ENCODE data around the gene COIL. TPM values are rescaled to one million over a fixed set of nuclear protein-coding genes. Genes with fewer than 3 reads are reported as not detected.

Gene COIL
- total RNA-seq, 2 experiments from 2014 or later = 19.4 to 20.3 TPM

- Histone ChIP-seq H3K27ac (ENCODE audit: low read depth in 1 of 2, low read length in 2 of 2) (no peak overlapping the region), H3K36me3 (ENCODE audit: insufficient read depth, low read length) (no peaks in the 10 kb centered on the region), H3K9me3 (ENCODE audit: control insufficient read depth in 1 of 2, insufficient read depth in 1 of 2, low read length in 2 of 2) (no peaks in the 10 kb centered on the region), H3K4me1 (ENCODE audit: insufficient read depth, low read length) (peaks cover 16% of the 10 kb centered on the region), H3K4me3 (ENCODE audit: low read length) (no peak overlapping the region), H3K27me3 (ENCODE audit: control insufficient read depth in 1 of 2, insufficient read depth in 2 of 2, low read length in 2 of 2) (no peaks in the 10 kb centered on the region)
- DNase-seq (no peak), ATAC-seq (ENCODE audit: poor library complexity) (no peak)
- Mint-ChIP-seq H3K27me3 (peaks cover 8% of the 10 kb centered on the region), H3K36me3 (ENCODE audit: low read depth) (no peaks in the 10 kb centered on the region), H3K27ac (no peak overlapping the region), H3K9me3 (no peaks in the 10 kb centered on the region), H3K4me1 (ENCODE audit: low read depth) (peaks cover 13% of the 10 kb centered on the region), H3K4me3 (no peak overlapping the region)
- ChIA-PET CTCF (no interaction called here), POLR2A (no interaction called here)
- no peak for TF ChIP-seq CTCF (IDR thresholded peaks at IDR 0.05)
- intact Hi-C loops (cut with DNase I, micrococcal nuclease) = no loop called here
These were observed 13.2 kb upstream of the COIL start for GRCh38 chr17:56974055-56974454.

- H3K27me3 Mint-ChIP-seq = peaks cover 8% of the 10 kb centered on the region
- no peak overlapping the region for H3K27ac Mint-ChIP-seq
- H3K36me3 Mint-ChIP-seq (ENCODE audit: low read depth) = no peaks in the 10 kb centered on the region
- intact Hi-C loops (cut with DNase I, micrococcal nuclease) = no loop called here
- H3K4me3 Mint-ChIP-seq = no peak overlapping the region
- no peak overlapping the region for H3K27ac ChIP-seq (ENCODE audit: low read depth in 1 of 2, low read length in 2 of 2)
- ChIA-PET POLR2A (no interaction called here), CTCF (no interaction called here)
- H3K36me3 ChIP-seq (ENCODE audit: insufficient read depth, low read length) = no peaks in the 10 kb centered on the region
- TF ChIP-seq CTCF (IDR thresholded peaks at IDR 0.05) = no peak
- ATAC-seq (ENCODE audit: poor library complexity) = no peak
- no peaks in the 10 kb centered on the region for H3K27me3 ChIP-seq (ENCODE audit: control insufficient read depth in 1 of 2, insufficient read depth in 2 of 2, low read length in 2 of 2)
- no peaks in the 10 kb centered on the region for H3K9me3 ChIP-seq (ENCODE audit: control insufficient read depth in 1 of 2, insufficient read depth in 1 of 2, low read length in 2 of 2)
- H3K4me1 ChIP-seq (ENCODE audit: insufficient read depth, low read length) = peaks cover 10% of the 10 kb centered on the region
- H3K9me3 Mint-ChIP-seq = no peaks in the 10 kb centered on the region
- H3K4me1 Mint-ChIP-seq (ENCODE audit: low read depth) = peaks cover 7% of the 10 kb centered on the region
- no peak overlapping the region for H3K4me3 ChIP-seq (ENCODE audit: low read length)
- DNase-seq = no peak
These were observed 12.7 kb upstream of the COIL start for GRCh38 chr17:56973520-56973919.

- ATAC-seq (ENCODE audit: poor library complexity) (no peak), DNase-seq (no peak)
- Histone ChIP-seq H3K36me3 (ENCODE audit: insufficient read depth, low read length) (no peaks in the 10 kb centered on the region), H3K27ac (ENCODE audit: low read depth in 1 of 2, low read length in 2 of 2) (no peak overlapping the region), H3K9me3 (ENCODE audit: control insufficient read depth in 1 of 2, insufficient read depth in 1 of 2, low read length in 2 of 2) (no peaks in the 10 kb centered on the region), H3K27me3 (ENCODE audit: control insufficient read depth in 1 of 2, insufficient read depth in 2 of 2, low read length in 2 of 2) (no peaks in the 10 kb centered on the region), H3K4me1 (ENCODE audit: insufficient read depth, low read length) (peaks cover 4% of the 10 kb centered on the region), H3K4me3 (ENCODE audit: low read length) (no peak overlapping the region)
- H3K9me3 Mint-ChIP-seq = no peaks in the 10 kb centered on the region
- no peak overlapping the region for H3K27ac Mint-ChIP-seq
- H3K4me3 Mint-ChIP-seq = no peak overlapping the region
- H3K4me1 Mint-ChIP-seq (ENCODE audit: low read depth) = no peaks in the 10 kb centered on the region
- H3K27me3 Mint-ChIP-seq = peaks cover 8% of the 10 kb centered on the region
- POLR2A ChIA-PET = no interaction called here
- no peaks in the 10 kb centered on the region for H3K36me3 Mint-ChIP-seq (ENCODE audit: low read depth)
- intact Hi-C loops (cut with DNase I, micrococcal nuclease) = no loop called here
- CTCF ChIA-PET = no interaction called here
- no peak for TF ChIP-seq CTCF (IDR thresholded peaks at IDR 0.05)
These were observed 11.4 kb upstream of the COIL start for GRCh38 chr17:56972111-56972730.

All from CD4-positive, alpha-beta T cell (primary cell).